Stomach (tissue), 9 donors: ENCODE results near the gene COX19. TPM values are rescaled to one million over a fixed set of nuclear protein-coding genes. Genes with fewer than 3 reads are reported as not detected.

Experiments
- DNase-seq, 2 donors: peaks; one replicate each; pipeline versions ENCODE4 v3.0.0 to v3.0.0-alpha.2; 2013 to 2019
- H3K27ac ChIP-seq, 5 donors: fragments of 200-600 bp in 4 of 5; sonication (generic) in 4 of 5; one replicate each; pipeline ENCODE4 v1.5.1; 2013 to 2019; ENCODE audit warnings: mild to moderate bottlenecking in 1 of 5, moderate library complexity in 1 of 5
- H3K27me3 ChIP-seq, 3 donors: fragments of 200-600 bp; sonication (generic); one replicate each; pipeline ENCODE4 v1.5.1; 2017 to 2019; ENCODE audit warnings: mixed run types in 1 of 3
- H3K36me3 ChIP-seq, 4 donors: fragments of 200-600 bp; sonication (generic); 1 replicate in 3 of 4; 2 replicates in 1 of 4; pipeline ENCODE4 v1.5.1; 2016 to 2019
- H3K4me1 ChIP-seq, 4 donors: fragments of 200-600 bp; sonication (generic); one replicate each; pipeline ENCODE4 v1.5.1; 2016 to 2019
- H3K4me3 ChIP-seq, 4 donors: fragments of 200-600 bp; sonication (generic) in 3 of 4; one replicate each; pipeline ENCODE4 v1.5.1; 2016 to 2019; ENCODE audit warnings: mild to moderate bottlenecking in 1 of 4
- H3K9me3 ChIP-seq, 4 donors: fragments of 200-600 bp; sonication (generic); one replicate each; pipeline ENCODE4 v1.5.1; 2016 to 2019
- EP300 ChIP-seq: sonication (generic); formaldehyde crosslinking; IDR thresholded peaks from one replicate; pipeline ENCODE4 v1.6.1; 2017; ENCODE audit warnings: antibody characterized with exemption
- POLR2A ChIP-seq, 4 donors: fragments of 450-650 bp; IDR thresholded peaks; one replicate each; pipeline ENCODE4 v1.6.1; 2016; ENCODE audit warnings: antibody characterized with exemption in 4 of 4, control low read depth in 2 of 4, mild to moderate bottlenecking in 1 of 4, moderate library complexity in 1 of 4
- POLR2AphosphoS5 ChIP-seq, 3 donors: sonication (generic); formaldehyde crosslinking; IDR thresholded peaks; one replicate each; pipeline ENCODE4 v1.6.1; 2016; ENCODE audit warnings: antibody characterized with exemption in 3 of 3
- WGBS, 5 donors: extraction: QIAGEN DNeasy Blood & Tissue Kit in 3 of 5; methylation state at CpG; one replicate each; pipeline versions ENCODE4 v1.1.5 to v1.1.7; 2013 to 2018; 5-methylcytosine and 5-hydroxymethylcytosine counted together
- intact Hi-C: fragments of 100-400 bp; cut with DNase I; formaldehyde crosslinking; loops from one replicate; pipeline ENCODE4 v1.15.1; 2023; ENCODE audit warnings: low total_unique reads
- polyA plus RNA-seq, 3 donors: library from polyadenylated mRNA; stranded (reverse); fragments of 200-250 nt; gene quantifications; one replicate each; pipeline ENCODE4 v1.2.3, GENCODE V29; 2013
- total RNA-seq, 5 donors: library from RNA; depleted of rRNA; stranded (reverse); fragments of >200 nt; gene quantifications; one replicate each; pipeline versions ENCODE4 v1.1.0 to v1.2.3, GENCODE V29; 2014 to 2016
- TF ChIP-seq, protein P1 (sequence below), 7 experiments: fragments of 450-650 bp in 4 of 7; fragments of 200-600 bp in 3 of 7; sonication (generic) in 3 of 7; IDR thresholded peaks; one replicate each; pipeline ENCODE4 v1.5.1; 2016 to 2019; ENCODE audit warnings: antibody characterized with exemption in 7 of 7, control low read depth in 2 of 7, mild to moderate bottlenecking in 1 of 7
- donor health status: healthy with polysubstance abuse.
- donor health status: Bipolar disorder and iron deficiency.
- donor health status: healthy.

COX19 gene
- total and polyA plus RNA-seq, 8 donors, result 2.3 to 26.6 (median 6.6) TPM

- TF ChIP-seq POLR2A (IDR thresholded peaks at IDR 0.05) (no peak), EP300 (no peak)
- Histone ChIP-seq H3K9me3 (no peaks in the 10 kb centered on the region), H3K27me3 (no peaks in the 10 kb centered on the region), H3K27ac (no peak overlapping the region), H3K4me1 (peaks cover 0 to 26% (median 9%) of the 10 kb centered on the region in 4 donors), H3K36me3 (peaks cover 3 to 68% (median 34%) of the 10 kb centered on the region in 4 donors), H3K4me3 (no peak overlapping the region)
- no peak for DNase-seq
- WGBS, 5 donors, result 91 to 94% (median 93%) methylated on average over 30 to 42 of the region's 42 CpGs
- intact Hi-C loops, result no loop called here
These were observed 44.7 kb upstream of the COX19 start for GRCh38 chr7:1019789-1020610.

DNA sequence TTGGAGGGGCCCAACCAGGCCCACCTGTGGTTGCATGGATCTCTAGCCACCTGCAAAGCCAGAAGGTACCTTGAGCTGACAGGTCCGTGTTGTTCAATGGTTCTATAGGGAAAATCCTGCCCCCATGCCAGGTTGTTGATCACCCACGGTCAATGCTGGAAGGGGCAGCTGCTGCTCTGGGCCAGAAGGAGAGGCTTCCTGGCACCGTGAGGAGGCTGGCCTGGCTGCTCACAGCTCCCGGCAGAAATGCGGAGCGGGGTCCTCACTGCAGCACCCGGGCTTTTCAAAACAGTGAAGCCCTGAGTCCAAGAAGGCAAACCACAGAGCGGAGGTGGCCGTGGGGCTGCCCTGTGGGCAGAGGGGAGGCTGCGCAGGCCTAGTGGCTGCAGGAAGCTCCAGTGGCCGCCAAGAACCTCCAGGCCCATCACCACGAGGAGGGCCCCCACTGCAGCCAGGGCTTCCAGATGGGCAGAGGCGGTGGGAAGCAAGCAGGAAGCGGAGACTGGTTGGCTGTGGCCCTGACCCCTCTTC is 44.0 kb upstream of the COX19 start:
- Histone ChIP-seq H3K4me3 (no peak overlapping the region), H3K4me1 (peaks cover 0 to 28% (median 4%) of the 10 kb centered on the region in 4 donors), H3K9me3 (no peaks in the 10 kb centered on the region), H3K36me3 (peaks cover 3 to 61% (median 32%) of the 10 kb centered on the region in 4 donors), H3K27ac (no peak overlapping the region), H3K27me3 (no peaks in the 10 kb centered on the region)
- no peak for TF ChIP-seq POLR2AphosphoS5 (IDR thresholded peaks at IDR 0.05)
- no peak for TF ChIP-seq POLR2A (IDR thresholded peaks at IDR 0.05)
- no peak for TF ChIP-seq EP300
- TF ChIP-seq, protein P1, sequence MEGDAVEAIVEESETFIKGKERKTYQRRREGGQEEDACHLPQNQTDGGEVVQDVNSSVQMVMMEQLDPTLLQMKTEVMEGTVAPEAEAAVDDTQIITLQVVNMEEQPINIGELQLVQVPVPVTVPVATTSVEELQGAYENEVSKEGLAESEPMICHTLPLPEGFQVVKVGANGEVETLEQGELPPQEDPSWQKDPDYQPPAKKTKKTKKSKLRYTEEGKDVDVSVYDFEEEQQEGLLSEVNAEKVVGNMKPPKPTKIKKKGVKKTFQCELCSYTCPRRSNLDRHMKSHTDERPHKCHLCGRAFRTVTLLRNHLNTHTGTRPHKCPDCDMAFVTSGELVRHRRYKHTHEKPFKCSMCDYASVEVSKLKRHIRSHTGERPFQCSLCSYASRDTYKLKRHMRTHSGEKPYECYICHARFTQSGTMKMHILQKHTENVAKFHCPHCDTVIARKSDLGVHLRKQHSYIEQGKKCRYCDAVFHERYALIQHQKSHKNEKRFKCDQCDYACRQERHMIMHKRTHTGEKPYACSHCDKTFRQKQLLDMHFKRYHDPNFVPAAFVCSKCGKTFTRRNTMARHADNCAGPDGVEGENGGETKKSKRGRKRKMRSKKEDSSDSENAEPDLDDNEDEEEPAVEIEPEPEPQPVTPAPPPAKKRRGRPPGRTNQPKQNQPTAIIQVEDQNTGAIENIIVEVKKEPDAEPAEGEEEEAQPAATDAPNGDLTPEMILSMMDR (IDR thresholded peaks at IDR 0.05), result no peak
- intact Hi-C loops, result no loop called here
- 72 to 87% (median 81%) methylated on average over 7 to 14 of the region's 14 CpGs for WGBS, 5 donors
- DNase-seq, result no peak

DNA sequence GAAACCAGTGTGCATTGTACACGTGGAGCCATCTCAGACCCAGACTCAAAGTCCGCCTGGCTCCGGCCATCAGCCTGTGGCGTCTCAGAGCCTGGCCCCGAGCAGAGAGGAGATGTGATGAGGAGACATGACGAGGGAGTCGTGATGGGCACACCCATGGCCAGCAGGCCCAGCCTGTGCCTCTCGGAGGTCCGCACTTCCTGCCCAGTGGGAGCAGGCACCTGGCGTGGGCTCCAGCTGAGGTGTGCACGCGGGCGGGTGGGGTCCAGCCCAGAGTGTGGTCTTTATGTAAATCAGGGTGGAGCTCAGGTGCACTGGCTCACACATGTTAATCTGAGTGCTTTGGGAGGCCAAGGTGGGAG is 43.0 kb upstream of the COX19 start:
- Histone ChIP-seq H3K27ac (no peak overlapping the region), H3K36me3 (peaks cover 3 to 60% (median 32%) of the 10 kb centered on the region in 4 donors)
- 84 to 92% (median 91%) methylated on average over 13 of the region's 13 CpGs for WGBS, 5 donors

GRCh38 chr7:1017586-1018333 is 42.4 kb upstream of the COX19 start:
- WGBS, 5 donors, result 92 to 96% (median 93%) methylated on average over 34 of the region's 34 CpGs

More for the DNA sequence above, 43.0 kb upstream of the COX19 start:
- Histone ChIP-seq H3K27me3 (no peaks in the 10 kb centered on the region), H3K4me1 (peaks cover 0 to 29% (median 0%) of the 10 kb centered on the region in 4 donors), H3K9me3 (no peaks in the 10 kb centered on the region), H3K4me3 (no peak overlapping the region)
- no peak for TF ChIP-seq EP300
- no peak for TF ChIP-seq POLR2A (IDR thresholded peaks at IDR 0.05)
- TF ChIP-seq, protein P1 (IDR thresholded peaks at IDR 0.05), result no peak
- no peak for TF ChIP-seq POLR2AphosphoS5 (IDR thresholded peaks at IDR 0.05)
- no peak for DNase-seq
- intact Hi-C loops, result no loop called here

More at GRCh38 chr7:1017586-1018333, 42.4 kb upstream of the COX19 start:
- H3K9me3 ChIP-seq, result no peaks in the 10 kb centered on the region
- H3K4me1 ChIP-seq, result peaks cover 0 to 24% (median 0%) of the 10 kb centered on the region in 4 donors
- TF ChIP-seq EP300 (no peak), POLR2AphosphoS5 (IDR thresholded peaks at IDR 0.05) (no peak), POLR2A (IDR thresholded peaks at IDR 0.05) (no peak)
- TF ChIP-seq, protein P1 (IDR thresholded peaks at IDR 0.05), result no peak
- H3K27ac ChIP-seq, result no peak overlapping the region
- H3K4me3 ChIP-seq, result no peak overlapping the region
- no peaks in the 10 kb centered on the region for H3K27me3 ChIP-seq
- H3K36me3 ChIP-seq, result peaks cover 3 to 55% (median 31%) of the 10 kb centered on the region in 4 donors
- DNase-seq, result no peak
- intact Hi-C loops, result no loop called here
